Left colon (tissue), 2 donors: ENCODE measurements around the gene CDH1. TPM values are rescaled to one million over a fixed set of nuclear protein-coding genes. Genes with fewer than 3 reads are reported as not detected.
"Not testable (repeated sequence)": the region's sequence is repeated elsewhere in the genome, so short reads cannot be mapped to it uniquely, and the experiment has no call there.

Experiments used
- ATAC-seq: fragments of 200-7000 bp; cut with Tn5 transposase; one replicate; pipeline ENCODE4 v1.9.1; 2020; ENCODE audit warnings: mild to moderate bottlenecking, moderate library complexity
- DNase-seq, 2 donors: peaks; one replicate each; pipeline ENCODE4 v3.0.0-alpha.2; 2020
- intact Hi-C, 2 donors: fragments of 100-400 bp; cut with DNase I in 1 of 2; cut with micrococcal nuclease in 1 of 2; formaldehyde crosslinking; loops; one replicate each; pipeline versions ENCODE4 v1.11.2 to v1.14.0; 2022; cut with DNase I, micrococcal nuclease
- total RNA-seq, 2 donors: library from RNA; stranded (reverse); fragmentation: NEBNext Ultra II Directional; extraction: Animal tissue kit (Norgen Biotek cat#: 25700); gene quantifications; one replicate each; pipeline ENCODE4 v1.2.1, GENCODE V29; 2021
- donor health status: DM: no; HTN: no; CAD: no.
- donor health status: DM: yes; HTN: yes; CAD: no.

Gene CDH1
- total RNA-seq, 2 donors from 2014 or later, result 714 to 770 TPM

GRCh38 chr16:68806981-68807380 is 69.9 kb downstream of the CDH1 start:
- DNase-seq, result no peak
- intact Hi-C loops, result loop anchor here in 1 of 2 donors (10.0 kb wide), 1 partner anchor 112 kb away; no protein-coding TSS in a partner anchor
- ATAC-seq, result no peak

GRCh38 chr16:68814516-68814915 is 77.4 kb downstream of the CDH1 start:
- ATAC-seq (no peak), DNase-seq (no peak)
- intact Hi-C loops, result no loop called here

DNA sequence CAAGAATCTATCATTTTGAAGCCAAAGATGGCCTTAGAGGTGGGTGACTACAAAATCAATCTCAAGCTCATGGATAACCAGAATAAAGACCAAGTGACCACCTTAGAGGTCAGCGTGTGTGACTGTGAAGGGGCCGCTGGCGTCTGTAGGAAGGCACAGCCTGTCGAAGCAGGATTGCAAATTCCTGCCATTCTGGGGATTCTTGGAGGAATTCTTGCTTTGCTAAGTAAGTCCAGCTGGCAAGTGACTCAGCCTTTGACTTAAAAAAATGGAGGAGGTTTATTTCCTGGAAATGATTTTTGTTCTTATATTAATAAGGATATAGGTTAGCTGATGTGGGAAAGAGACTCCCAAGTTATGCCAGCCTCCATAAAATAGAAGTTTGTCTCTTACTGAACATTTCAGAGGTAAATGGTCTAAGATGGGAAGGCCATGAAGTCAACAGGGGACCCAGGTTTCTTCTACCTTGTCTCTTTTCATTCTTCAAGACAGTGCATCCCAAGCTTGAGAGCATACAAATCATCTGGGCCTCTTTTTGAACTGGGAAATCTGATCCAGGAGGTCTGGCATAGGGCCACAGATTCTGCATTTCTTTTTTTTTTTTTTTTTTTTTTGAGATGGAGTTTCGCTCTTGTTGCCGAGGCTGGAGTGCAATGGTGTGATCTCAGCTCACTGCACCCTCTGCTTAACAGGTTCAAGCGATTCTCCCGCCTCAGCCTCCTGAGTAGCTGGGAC is 86.5 kb downstream of the CDH1 start:
- intact Hi-C loops, result no loop called here
- no peak for DNase-seq
- no peak for ATAC-seq

- DNase-seq (no peak), ATAC-seq (peak; percentile 84)
- intact Hi-C loops, result no loop called here
Observed at GRCh38 chr16:68825427-68825826, 88.3 kb downstream of the CDH1 start.

DNA sequence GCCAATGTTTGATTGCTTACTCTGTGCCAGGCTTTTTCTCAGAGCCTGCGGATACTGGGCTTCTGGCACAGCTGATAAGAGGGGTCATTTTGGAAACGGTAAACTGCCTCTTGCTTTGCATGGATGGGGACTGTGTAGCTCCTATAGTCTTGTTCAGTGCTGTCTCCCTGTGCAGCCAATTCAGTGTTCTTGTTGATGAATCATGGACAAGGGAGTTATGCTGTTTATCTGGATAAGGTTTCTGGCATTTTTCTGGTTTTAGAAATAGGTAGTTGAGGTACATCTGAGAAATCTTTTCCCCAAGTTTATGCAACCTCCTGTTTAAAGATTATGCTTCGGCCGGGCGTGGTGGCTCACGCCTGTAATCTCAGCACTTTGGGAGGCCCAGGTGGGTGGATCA is 89.6 kb downstream of the CDH1 start:
- DNase-seq (no peak), ATAC-seq (no peak)
- intact Hi-C loops, result no loop called here

GRCh38 chr16:68833251-68833650 is 96.2 kb downstream of the CDH1 start:
- intact Hi-C loops, result no loop called here
- no peak for ATAC-seq
- DNase-seq, result no peak

DNA sequence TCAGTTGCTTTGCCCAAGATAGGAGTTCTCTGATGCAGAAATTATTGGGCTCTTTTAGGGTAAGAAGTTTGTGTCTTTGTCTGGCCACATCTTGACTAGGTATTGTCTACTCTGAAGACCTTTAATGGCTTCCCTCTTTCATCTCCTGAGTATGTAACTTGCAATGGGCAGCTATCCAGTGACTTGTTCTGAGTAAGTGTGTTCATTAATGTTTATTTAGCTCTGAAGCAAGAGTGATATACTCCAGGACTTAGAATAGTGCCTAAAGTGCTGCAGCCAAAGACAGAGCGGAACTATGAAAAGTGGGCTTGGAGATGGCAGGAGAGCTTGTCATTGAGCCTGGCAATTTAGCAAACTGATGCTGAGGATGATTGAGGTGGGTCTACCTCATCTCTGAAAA is 97.5 kb downstream of the CDH1 start:
- ATAC-seq, result no peak
- DNase-seq, result no peak
- intact Hi-C loops, result no loop called here

DNA sequence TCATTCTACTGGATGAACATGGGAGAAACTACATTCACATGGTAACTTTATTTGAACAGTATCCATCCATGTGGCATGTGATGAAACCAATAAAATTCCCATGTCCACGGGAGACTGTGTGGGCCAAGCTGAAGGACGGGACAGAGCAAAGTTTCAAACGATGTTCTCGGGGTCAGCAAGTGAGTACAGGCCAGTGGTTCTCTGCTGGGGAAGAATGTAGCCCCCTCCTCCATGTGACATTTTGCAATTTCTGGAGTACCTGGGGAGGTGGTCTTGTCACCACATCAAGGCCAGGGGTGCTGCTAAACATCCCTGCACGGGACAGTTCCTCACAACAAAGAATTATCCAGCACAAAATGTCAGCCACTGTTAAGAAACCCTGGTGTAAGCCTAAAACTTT is 98.9 kb downstream of the CDH1 start:
- ATAC-seq (no peak), DNase-seq (no peak)
- intact Hi-C loops, result no loop called here

DNA sequence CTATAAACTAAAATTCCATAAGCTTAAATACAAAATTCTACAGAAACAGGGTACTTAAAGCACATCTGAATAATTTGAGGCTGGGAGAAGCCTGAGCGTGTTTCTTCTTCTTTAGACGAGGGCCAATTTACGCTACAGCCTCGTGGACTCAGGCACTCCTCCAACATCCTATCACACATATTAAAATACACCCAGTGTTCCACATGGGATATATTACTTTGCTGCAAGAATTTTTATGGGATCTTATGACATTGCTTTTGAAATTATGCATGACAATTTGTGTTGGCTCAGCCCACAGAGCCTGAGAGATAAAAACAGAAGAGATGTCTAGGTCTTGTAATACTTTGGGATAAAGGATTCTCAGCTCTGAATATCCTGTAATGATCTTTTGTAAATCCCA is 102.7 kb downstream of the CDH1 start:
- ATAC-seq (peak; percentile 53), DNase-seq (no peak)
- intact Hi-C loops, result no loop called here

GRCh38 chr16:68842964-68843481 is 105.9 kb downstream of the CDH1 start:
- ATAC-seq, result peak; percentile 15
- intact Hi-C loops, result not testable (repeated sequence)

GRCh38 chr16:68843482-68844210 is 106.6 kb downstream of the CDH1 start, which contains the start of gene TANGO6:
TANGO6 (plus strand) TSS chr16:68843531; CDS start chr16:68843618, 87 bp downstream.
- DNase-seq, result peak; percentile 80 to 89
- ATAC-seq, result peak; percentile 90
- intact Hi-C loops, result no loop called here

More at GRCh38 chr16:68842964-68843481, 105.9 kb downstream of the CDH1 start:
- peak in 1 of 2 donors; percentile 13 for DNase-seq

DNA sequence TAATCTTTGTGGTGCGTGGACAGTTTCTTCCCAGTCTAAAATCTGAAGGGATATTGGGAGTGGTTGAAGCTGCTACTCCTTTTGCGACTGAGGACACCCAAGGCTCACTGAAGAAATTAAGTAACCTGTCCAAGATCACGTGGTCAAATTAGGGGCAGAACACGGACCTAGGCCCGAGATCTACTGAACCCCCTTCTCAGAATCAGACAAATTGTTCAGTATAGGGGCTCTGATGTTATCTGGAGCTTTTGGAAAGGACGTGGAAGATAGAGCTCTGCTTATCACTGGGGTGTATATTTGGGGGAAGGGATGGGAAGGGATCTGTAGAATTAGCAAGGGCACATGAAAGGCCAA is 107.1 kb downstream of the CDH1 start:
- intact Hi-C loops, result no loop called here
- no peak for DNase-seq
- ATAC-seq, result no peak

DNA sequence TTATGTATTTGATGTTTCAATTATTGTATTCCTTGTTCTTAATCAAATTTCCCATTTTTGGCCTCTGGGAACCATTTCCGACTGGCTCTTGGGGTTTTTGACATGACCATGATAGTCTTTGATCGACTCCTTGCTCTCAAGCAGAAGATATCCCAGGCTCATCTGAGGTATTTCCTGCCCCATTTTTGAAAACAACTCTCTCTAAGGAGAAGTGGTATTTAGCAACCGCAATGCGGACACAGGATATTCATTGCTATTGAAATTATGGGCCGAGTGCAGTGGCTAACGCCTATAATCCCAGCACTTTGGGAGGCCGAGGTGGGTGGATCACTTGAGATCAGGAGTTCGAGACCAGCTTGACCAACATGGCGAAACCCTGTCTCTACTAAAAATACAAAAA is 111.7 kb downstream of the CDH1 start:
- ATAC-seq, result no peak
- intact Hi-C loops, result loop anchor here in 1 of 2 donors (5.0 kb wide), 1 partner anchor 274 kb away; no protein-coding TSS in a partner anchor

GRCh38 chr16:68850481-68850880 is 113.4 kb downstream of the CDH1 start:
- intact Hi-C loops, result no loop called here
- DNase-seq (no peak), ATAC-seq (no peak)

More for the DNA sequence above, 111.7 kb downstream of the CDH1 start:
- no peak for DNase-seq

GRCh38 chr16:68851601-68852000 is 114.5 kb downstream of the CDH1 start:
- intact Hi-C loops, result no loop called here
- DNase-seq (no peak), ATAC-seq (no peak)

DNA sequence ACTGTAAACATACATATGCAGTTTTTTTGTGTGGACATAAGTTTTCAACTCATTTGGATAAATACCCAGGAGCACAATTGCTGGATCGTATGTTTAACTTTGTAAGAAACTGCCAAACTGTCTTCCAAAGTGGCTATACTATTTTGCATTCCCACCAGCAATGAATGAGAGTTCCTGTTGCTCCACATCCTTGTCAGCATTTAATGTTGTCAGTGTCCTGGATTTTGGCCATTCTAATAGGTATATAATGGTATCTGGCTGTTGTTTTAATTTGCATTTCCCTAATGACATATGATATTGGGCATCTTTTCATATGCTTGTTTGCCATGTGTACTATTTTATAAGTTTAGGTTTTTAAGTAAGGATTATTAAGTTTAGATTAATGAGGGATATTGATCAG is 120.4 kb downstream of the CDH1 start:
- intact Hi-C loops, result no loop called here
- ATAC-seq, result no peak
- DNase-seq, result no peak

- intact Hi-C loops, result no loop called here
- ATAC-seq (no peak), DNase-seq (no peak)
Observed at GRCh38 chr16:68859828-68860227, 122.7 kb downstream of the CDH1 start.

DNA sequence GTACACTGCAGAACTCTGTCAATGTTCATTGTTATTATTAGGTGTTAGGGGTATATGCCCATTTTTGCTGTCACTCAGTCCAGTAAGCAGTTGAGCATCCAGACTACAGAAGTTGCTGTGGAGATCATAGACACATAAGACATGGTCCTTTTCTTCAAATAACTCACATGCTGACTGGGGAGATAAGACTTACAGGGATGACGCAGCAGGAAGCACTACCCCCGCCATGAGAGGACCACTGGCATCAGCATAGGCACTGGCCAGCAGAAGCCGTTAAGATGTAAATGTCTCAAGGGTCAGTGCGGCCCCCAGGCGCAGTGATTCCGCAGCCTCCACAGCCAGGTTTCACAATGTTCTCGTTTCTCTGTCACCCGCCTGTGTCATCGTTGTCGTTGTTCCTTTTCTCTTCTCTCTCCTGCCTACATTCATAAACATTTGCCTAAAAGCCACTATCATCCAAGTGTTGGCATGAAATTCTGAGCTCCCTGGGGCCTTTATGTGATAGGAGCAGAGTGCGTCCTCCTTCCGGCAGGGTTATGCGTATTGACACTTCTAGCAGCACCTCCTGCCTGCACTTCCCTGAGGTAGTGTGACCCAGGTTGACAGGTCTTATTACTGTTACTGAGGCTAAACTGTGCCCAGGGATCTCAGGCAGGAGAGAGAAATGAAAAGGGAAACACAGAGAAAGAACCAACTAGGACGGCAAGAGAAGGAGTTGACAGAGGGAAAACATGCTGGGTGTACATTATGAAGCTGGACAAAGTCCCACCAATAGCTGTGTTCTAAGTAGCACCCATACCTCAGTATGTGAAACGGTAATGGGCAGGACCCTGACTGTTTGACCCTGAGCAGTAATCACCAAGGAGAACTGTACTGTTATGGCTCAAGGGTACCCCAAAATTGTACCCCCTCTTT is 124.1 kb downstream of the CDH1 start:
- intact Hi-C loops, result no loop called here
- ATAC-seq, result no peak
- no peak for DNase-seq

GRCh38 chr16:68866933-68867332 is 129.8 kb downstream of the CDH1 start:
- intact Hi-C loops, result no loop called here
- no peak for ATAC-seq
- no peak for DNase-seq
